IPS-15b (cell line): ENCODE results near the gene ITIH1.

Experiments used
- H3K27me3 ChIP-seq: one replicate; pipeline ENCODE4 v1.6.1; 2013; ENCODE audit warnings: low read length; ENCODE audit not compliant: control insufficient read depth, insufficient read depth
- H3K36me3 ChIP-seq: one replicate; pipeline ENCODE4 v1.6.1; 2013; ENCODE audit warnings: low read length; ENCODE audit not compliant: control insufficient read depth, insufficient read depth
- H3K4me1 ChIP-seq: one replicate; pipeline ENCODE4 v1.6.1; 2013; ENCODE audit warnings: mild to moderate bottlenecking, low read length; ENCODE audit not compliant: control insufficient read depth, insufficient read depth
- H3K4me3 ChIP-seq: one replicate; pipeline ENCODE4 v1.5.1; 2013; ENCODE audit warnings: low read depth, low read length
- H3K9ac ChIP-seq: one replicate; pipeline ENCODE4 v1.6.1; 2013; ENCODE audit warnings: low read depth, mild to moderate bottlenecking, low read length
- H3K9me3 ChIP-seq: one replicate; pipeline ENCODE4 v1.6.1; 2013; ENCODE audit warnings: mild to moderate bottlenecking, low read length; ENCODE audit not compliant: control insufficient read depth, insufficient read depth

Gene ITIH1

GRCh38 chr3:52786330-52787215, 9.2 kb downstream of the ITIH1 start:
- H3K9me3 ChIP-seq: no peaks in the 10 kb centered on the region
- no peaks in the 10 kb centered on the region for H3K27me3 ChIP-seq
- H3K9ac ChIP-seq: no peak overlapping the region
- no peaks in the 10 kb centered on the region for H3K36me3 ChIP-seq
- peaks cover 2% of the 10 kb centered on the region for H3K4me1 ChIP-seq
- H3K4me3 ChIP-seq: no peak overlapping the region

GRCh38 chr3:52787246-52787645, 9.8 kb downstream of the ITIH1 start:
- no peaks in the 10 kb centered on the region for H3K36me3 ChIP-seq
- H3K27me3 ChIP-seq: no peaks in the 10 kb centered on the region
- no peak overlapping the region for H3K4me3 ChIP-seq
- no peaks in the 10 kb centered on the region for H3K9me3 ChIP-seq
- peaks cover under 1% of the 10 kb centered on the region for H3K4me1 ChIP-seq
- no peak overlapping the region for H3K9ac ChIP-seq

DNA sequence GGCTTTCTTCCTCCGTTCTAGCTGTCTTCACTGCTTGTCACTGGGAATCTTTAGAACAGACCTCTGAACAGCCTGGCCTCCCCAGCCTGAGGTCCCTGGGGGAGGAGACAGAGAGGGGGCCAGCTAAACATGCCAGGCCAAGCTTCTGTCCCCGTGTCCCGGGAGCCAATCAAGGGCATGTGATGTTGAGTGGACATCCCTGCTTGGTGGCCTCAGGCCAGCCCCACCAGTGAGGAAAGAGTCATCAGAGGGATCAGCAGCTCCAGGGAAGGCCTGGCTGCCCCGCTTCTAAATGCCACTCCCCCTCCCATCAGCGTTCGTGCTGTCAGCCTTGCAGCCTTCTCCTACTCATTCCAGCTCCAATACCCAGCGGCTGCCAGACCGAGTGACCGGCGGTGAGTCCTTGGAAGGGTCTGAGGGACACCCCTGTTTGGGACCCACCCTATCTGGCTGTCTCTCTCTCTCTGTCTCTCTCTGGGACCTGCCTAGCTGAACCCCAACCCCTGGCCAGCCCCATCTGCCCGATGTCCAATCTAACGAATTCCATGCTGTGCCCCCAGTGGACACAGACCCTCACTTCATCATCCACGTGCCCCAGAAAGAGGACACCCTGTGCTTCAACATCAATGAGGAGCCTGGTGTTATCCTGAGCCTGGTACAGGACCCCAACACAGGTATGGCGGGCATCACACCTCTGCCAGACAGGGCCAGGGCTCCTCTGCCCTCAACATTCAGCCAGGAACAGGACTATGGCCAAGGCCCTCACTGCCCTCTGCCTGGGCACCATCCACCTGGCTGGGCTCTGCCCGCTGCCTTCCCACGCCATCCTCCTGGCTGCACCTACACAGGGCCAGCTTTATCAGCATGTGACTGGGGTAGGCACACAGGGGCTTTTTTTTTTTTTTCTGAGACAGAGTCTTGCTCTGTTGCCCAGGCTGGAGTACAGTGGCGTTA, 10.6 kb downstream of the ITIH1 start:
- no peaks in the 10 kb centered on the region for H3K9me3 ChIP-seq
- H3K9ac ChIP-seq: no peak overlapping the region
- H3K4me1 ChIP-seq: no peaks in the 10 kb centered on the region
- H3K4me3 ChIP-seq: no peak overlapping the region
- no peaks in the 10 kb centered on the region for H3K27me3 ChIP-seq
- H3K36me3 ChIP-seq: no peaks in the 10 kb centered on the region

- H3K27me3 ChIP-seq: no peaks in the 10 kb centered on the region
- H3K4me3 ChIP-seq: no peak overlapping the region
- no peak overlapping the region for H3K9ac ChIP-seq
- no peaks in the 10 kb centered on the region for H3K4me1 ChIP-seq
- H3K9me3 ChIP-seq: no peaks in the 10 kb centered on the region
- H3K36me3 ChIP-seq: no peaks in the 10 kb centered on the region
These were observed 11.7 kb downstream of the ITIH1 start for GRCh38 chr3:52788890-52789745.

- H3K27me3 ChIP-seq: no peaks in the 10 kb centered on the region
- no peak overlapping the region for H3K9ac ChIP-seq
- H3K4me1 ChIP-seq: no peaks in the 10 kb centered on the region
- no peak overlapping the region for H3K4me3 ChIP-seq
- H3K9me3 ChIP-seq: no peaks in the 10 kb centered on the region
- H3K36me3 ChIP-seq: no peaks in the 10 kb centered on the region
These were observed 12.3 kb downstream of the ITIH1 start for GRCh38 chr3:52789746-52790040.

- Histone ChIP-seq H3K9ac (no peak overlapping the region), H3K4me3 (no peak overlapping the region), H3K4me1 (no peaks in the 10 kb centered on the region), H3K36me3 (no peaks in the 10 kb centered on the region), H3K9me3 (no peaks in the 10 kb centered on the region), H3K27me3 (no peaks in the 10 kb centered on the region)
These were observed 12.9 kb downstream of the ITIH1 start for GRCh38 chr3:52790337-52790736.

DNA sequence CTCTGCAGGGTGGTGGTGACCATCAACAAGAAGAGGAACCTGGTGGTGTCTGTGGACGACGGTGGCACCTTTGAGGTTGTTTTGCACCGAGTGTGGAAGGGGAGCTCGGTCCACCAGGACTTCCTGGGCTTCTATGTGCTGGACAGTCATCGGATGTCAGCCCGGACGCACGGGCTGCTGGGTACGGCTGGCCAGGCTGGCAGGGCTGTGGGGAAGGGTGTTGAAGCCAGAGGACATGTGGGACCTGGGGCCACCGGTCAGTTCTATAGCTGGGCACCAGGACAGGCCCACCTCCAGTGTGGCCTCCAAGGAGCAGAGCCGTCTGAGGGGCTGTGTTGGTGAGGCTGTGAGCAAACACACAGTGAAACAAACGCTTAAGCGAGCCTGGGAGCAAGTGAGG, 13.3 kb downstream of the ITIH1 start:
- no peaks in the 10 kb centered on the region for H3K27me3 ChIP-seq
- H3K9me3 ChIP-seq: no peaks in the 10 kb centered on the region
- H3K9ac ChIP-seq: no peak overlapping the region
- no peaks in the 10 kb centered on the region for H3K36me3 ChIP-seq
- no peak overlapping the region for H3K4me3 ChIP-seq
- no peaks in the 10 kb centered on the region for H3K4me1 ChIP-seq

DNA sequence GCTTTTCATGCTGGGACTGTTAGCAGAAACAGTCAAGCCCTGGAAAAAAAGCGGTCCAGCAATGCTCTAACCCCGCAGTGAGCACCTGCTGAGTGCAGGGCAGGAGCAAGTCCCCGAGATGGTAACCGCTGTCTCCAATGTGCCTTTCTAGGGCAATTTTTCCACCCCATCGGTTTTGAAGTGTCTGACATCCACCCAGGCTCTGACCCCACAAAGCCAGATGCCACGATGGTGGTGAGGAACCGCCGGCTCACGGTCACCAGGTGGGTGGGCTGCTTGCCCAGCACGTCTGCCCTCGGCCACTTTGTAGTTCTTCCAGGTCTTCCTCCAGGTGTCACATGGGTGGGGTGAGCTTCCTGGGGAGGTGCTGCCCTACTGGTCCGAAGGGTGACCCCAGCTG, 14.0 kb downstream of the ITIH1 start:
- Histone ChIP-seq H3K9ac (no peak overlapping the region), H3K9me3 (no peaks in the 10 kb centered on the region), H3K4me1 (no peaks in the 10 kb centered on the region), H3K4me3 (no peak overlapping the region), H3K27me3 (no peaks in the 10 kb centered on the region), H3K36me3 (no peaks in the 10 kb centered on the region)

- H3K9me3 ChIP-seq: no peaks in the 10 kb centered on the region
- H3K27me3 ChIP-seq: no peaks in the 10 kb centered on the region
- no peaks in the 10 kb centered on the region for H3K4me1 ChIP-seq
- H3K36me3 ChIP-seq: no peaks in the 10 kb centered on the region
- no peak overlapping the region for H3K4me3 ChIP-seq
- H3K9ac ChIP-seq: no peak overlapping the region
These were observed 14.5 kb downstream of the ITIH1 start for GRCh38 chr3:52791928-52792327.

DNA sequence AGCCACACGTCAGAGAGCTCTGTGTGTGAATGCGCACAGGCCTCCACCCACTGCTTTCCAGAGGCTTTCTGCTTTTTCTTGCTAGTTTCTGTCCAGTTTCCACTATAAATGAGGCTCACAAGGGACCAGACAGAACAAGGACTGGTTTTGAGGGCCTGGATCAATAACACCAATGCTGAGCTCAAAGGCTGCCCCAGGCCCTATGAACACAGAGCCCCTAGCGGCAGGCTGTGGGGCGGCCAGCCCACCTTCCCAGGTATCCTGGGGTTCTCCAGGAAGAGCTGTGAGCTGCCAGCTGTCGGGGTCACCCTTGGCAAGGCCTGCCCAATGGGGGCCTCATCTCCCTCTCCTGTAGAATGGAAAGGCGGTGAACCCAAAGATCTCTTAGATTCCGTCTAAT, 15.0 kb downstream of the ITIH1 start:
- H3K9ac ChIP-seq: no peak overlapping the region
- no peaks in the 10 kb centered on the region for H3K36me3 ChIP-seq
- H3K4me3 ChIP-seq: no peak overlapping the region
- no peaks in the 10 kb centered on the region for H3K4me1 ChIP-seq
- H3K9me3 ChIP-seq: no peaks in the 10 kb centered on the region
- no peaks in the 10 kb centered on the region for H3K27me3 ChIP-seq

DNA sequence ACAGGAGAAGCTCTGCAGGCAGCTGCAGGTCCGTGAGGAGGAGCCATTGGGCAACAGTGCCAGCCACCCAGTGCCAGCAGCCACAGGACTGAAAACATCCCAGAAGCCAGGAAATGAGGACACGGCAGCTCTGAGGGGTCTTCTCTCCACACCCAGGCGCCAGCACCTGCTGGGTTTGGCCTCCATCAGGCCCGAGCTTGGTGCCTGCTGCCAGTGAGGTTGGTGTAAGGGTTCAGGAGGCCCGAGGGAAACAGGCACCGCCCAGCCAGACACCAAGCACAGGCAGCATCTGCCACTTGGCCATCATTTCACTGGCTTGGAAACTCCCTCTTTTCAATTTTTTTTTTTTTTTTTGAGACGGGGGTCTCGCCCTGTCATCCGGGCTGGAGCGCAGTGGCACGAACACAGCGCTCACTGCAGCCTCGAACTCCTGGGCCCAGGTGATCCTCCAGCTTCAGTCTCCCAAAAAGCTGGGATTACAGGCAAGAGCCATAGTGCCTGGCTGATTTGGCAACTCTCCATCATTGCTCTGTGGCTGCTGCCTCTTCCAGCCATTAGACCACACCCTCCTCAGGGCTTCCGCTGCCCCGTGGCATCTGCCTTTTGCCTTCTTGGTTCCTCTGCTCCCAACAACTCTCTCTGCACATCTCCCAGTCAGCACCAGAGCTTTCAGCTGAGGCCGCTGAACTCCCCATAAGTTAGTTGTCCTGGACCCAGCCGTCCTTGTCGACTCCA, 15.7 kb downstream of the ITIH1 start:
- no peaks in the 10 kb centered on the region for H3K27me3 ChIP-seq
- no peak overlapping the region for H3K9ac ChIP-seq
- no peaks in the 10 kb centered on the region for H3K36me3 ChIP-seq
- no peak overlapping the region for H3K4me3 ChIP-seq
- H3K4me1 ChIP-seq: no peaks in the 10 kb centered on the region
- H3K9me3 ChIP-seq: no peaks in the 10 kb centered on the region
